ENCODE results near the gene RAB3A.

DNA sequence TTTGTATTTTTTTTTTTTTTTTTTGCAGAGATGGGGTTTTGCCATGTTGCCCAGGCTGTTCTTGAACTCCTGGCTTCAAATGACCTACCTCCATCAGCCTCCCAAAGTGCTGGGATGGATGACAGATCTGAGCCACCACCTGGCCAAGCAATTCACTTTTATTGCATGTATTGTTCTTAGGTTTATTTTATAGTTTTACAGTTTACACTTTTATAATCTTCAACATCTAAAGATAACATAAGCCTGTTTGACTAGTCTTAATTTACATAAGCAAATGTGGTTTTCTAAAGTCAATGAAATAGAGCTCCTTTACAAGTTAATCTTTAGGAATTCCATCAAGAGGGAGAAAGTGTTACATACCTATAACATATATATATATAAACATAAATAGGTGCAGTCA lies 20.3 kb downstream of the RAB3A start:
- TF ChIP-seq, protein P1, sequence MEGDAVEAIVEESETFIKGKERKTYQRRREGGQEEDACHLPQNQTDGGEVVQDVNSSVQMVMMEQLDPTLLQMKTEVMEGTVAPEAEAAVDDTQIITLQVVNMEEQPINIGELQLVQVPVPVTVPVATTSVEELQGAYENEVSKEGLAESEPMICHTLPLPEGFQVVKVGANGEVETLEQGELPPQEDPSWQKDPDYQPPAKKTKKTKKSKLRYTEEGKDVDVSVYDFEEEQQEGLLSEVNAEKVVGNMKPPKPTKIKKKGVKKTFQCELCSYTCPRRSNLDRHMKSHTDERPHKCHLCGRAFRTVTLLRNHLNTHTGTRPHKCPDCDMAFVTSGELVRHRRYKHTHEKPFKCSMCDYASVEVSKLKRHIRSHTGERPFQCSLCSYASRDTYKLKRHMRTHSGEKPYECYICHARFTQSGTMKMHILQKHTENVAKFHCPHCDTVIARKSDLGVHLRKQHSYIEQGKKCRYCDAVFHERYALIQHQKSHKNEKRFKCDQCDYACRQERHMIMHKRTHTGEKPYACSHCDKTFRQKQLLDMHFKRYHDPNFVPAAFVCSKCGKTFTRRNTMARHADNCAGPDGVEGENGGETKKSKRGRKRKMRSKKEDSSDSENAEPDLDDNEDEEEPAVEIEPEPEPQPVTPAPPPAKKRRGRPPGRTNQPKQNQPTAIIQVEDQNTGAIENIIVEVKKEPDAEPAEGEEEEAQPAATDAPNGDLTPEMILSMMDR (IDR thresholded peaks at IDR 0.05): no peak
- no peak for TF ChIP-seq POLR2A (IDR thresholded peaks at IDR 0.05)

Data from vagina (tissue), 2 donors.